HepG2 (cell line): ENCODE measurements around the gene WNT2B. TPM values are rescaled to one million over a fixed set of nuclear protein-coding genes. Genes with fewer than 3 reads are reported as not detected.

ENCODE experiments used
- ATAC-seq: fragments of 200-7000 bp; cut with Tn5 transposase; 3 replicates; pipeline ENCODE4 v1.9.1; 2020; ENCODE audit warnings: mild to moderate bottlenecking, moderate library complexity
- BruUV-seq: library from RNA; stranded (reverse); fragments of 400-500 nt; replicated peaks from 2 replicates; lab custom pipeline; 2021; lab: Mats Ljungman, UMichigan
- CTCF ChIA-PET: fragments of 300-600 bp; formaldehyde crosslinking; extraction: SDS; loops from one replicate; lab custom pipeline; 2021; ENCODE audit warnings: low total read pairs, inconsistent platforms, low intra/inter-chr PET ratio; lab: Yijun Ruan, JAX
- POLR2A ChIA-PET: fragments of 350-600 bp; sonication (Branson Sonifier 250); formaldehyde crosslinking; loops from one replicate; lab custom pipeline; 2020; ENCODE audit warnings: antibody characterized with exemption, inconsistent platforms; lab: Yijun Ruan, JAX
- DNase-seq: peaks from one replicate; pipeline ENCODE4 v3.0.0-alpha.2; 2015; ENCODE audit warnings: low spot score
- FAIRE-seq: peaks from 3 replicates; lab custom pipeline; 2011; peaks lifted over from hg19 to GRCh38; lab: Jason Lieb, UNC
- H2AFZ ChIP-seq: one replicate; pipeline ENCODE4 v1.6.1; 2011; ENCODE audit warnings: low read length, inconsistent platforms
- H3K27ac ChIP-seq: fragments of 300-600 bp; 3 replicates; pipeline ENCODE4 v1.8.0; 2011; ENCODE audit warnings: mixed run types, mild to moderate bottlenecking, mixed read lengths, low read length, inconsistent platforms; ENCODE audit not compliant: insufficient read depth; ENCODE audit errors: extremely low read length
- H3K27me3 ChIP-seq, 2 experiments: fragments of 200-600 bp in 1 of 2; 2 replicates in 1 of 2; 3 replicates in 1 of 2; pipeline versions ENCODE4 v1.6.0 to v1.8.0; 2011; ENCODE audit warnings: low read length in 2 of 2, mild to moderate bottlenecking in 2 of 2, moderate library complexity in 2 of 2, inconsistent platforms in 1 of 2; ENCODE audit not compliant: insufficient read depth in 2 of 2, control insufficient read depth in 1 of 2
- H3K36me3 ChIP-seq, 2 experiments: fragments of 200-600 bp in 1 of 2; replicated peaks in 1 of 2; 2 replicates in 1 of 2; 3 replicates in 1 of 2; pipeline versions ENCODE4 v1.5.1 to v1.8.0; 2011; ENCODE audit warnings: low read length in 2 of 2, inconsistent platforms in 1 of 2; ENCODE audit not compliant: insufficient read depth in 2 of 2, control insufficient read depth in 1 of 2
- H3K4me1 ChIP-seq: 2 replicates; pipeline ENCODE4 v1.5.1; 2012; ENCODE audit warnings: low read length, inconsistent platforms; ENCODE audit not compliant: insufficient read depth
- H3K4me2 ChIP-seq: 2 replicates; pipeline ENCODE4 v1.6.0; 2011; ENCODE audit warnings: low read depth, low read length, inconsistent platforms
- H3K4me3 ChIP-seq, 3 experiments: fragments of 200-600 bp in 1 of 3; sonication (generic), shearing (Covaris generic) in 1 of 3; replicated peaks in 1 of 3; 2 replicates each; pipeline ENCODE4 v1.5.1; 2011 to 2016; ENCODE audit warnings: low read length in 3 of 3, inconsistent platforms in 2 of 3, low read depth in 2 of 3, mild to moderate bottlenecking in 2 of 3, control low read depth in 1 of 3, mixed read lengths in 1 of 3; ENCODE audit not compliant: insufficient read depth in 1 of 3
- H3K79me2 ChIP-seq: one replicate; pipeline ENCODE4 v1.6.1; 2011; ENCODE audit warnings: low read length, inconsistent platforms; ENCODE audit not compliant: insufficient read depth
- H3K9ac ChIP-seq: 2 replicates; pipeline ENCODE4 v1.6.0; 2011; ENCODE audit warnings: mild to moderate bottlenecking, low read depth, low read length, inconsistent platforms; ENCODE audit not compliant: insufficient read depth
- H3K9me3 ChIP-seq: 2 replicates; pipeline ENCODE4 v1.5.1; 2012; ENCODE audit warnings: mild to moderate bottlenecking, low read length
- H4K20me1 ChIP-seq: 2 replicates; pipeline ENCODE4 v1.6.0; 2011; ENCODE audit warnings: inconsistent platforms, mild to moderate bottlenecking, low read length, moderate library complexity; ENCODE audit not compliant: insufficient read depth
- AKAP8 ChIP-seq: sonication (generic); formaldehyde crosslinking; IDR thresholded peaks from 2 replicates; pipeline ENCODE4 v1.5.1; 2020; ENCODE audit warnings: mild to moderate bottlenecking, missing genetic modification reagents
- NCOR1 ChIP-seq: fragments of 200-600 bp; sonication (generic); IDR thresholded peaks from 2 replicates; pipeline ENCODE4 v1.7.0; 2017; ENCODE audit warnings: antibody characterized with exemption, low read length, borderline replicate concordance
- TCF12 ChIP-seq, 2 experiments: fragments of 450-650 bp in 1 of 2; sonication (generic) in 1 of 2; formaldehyde crosslinking in 1 of 2; IDR thresholded peaks; 2 replicates each; pipeline versions ENCODE4 v1.6.1 to v1.8.0; 2017 to 2022; ENCODE audit warnings: antibody characterized with exemption in 1 of 2, mild to moderate bottlenecking in 1 of 2, missing genetic modification reagents in 1 of 2, moderate library complexity in 1 of 2
- ZHX2 ChIP-seq, 2 experiments: sonication (generic) in 1 of 2; formaldehyde crosslinking in 1 of 2; IDR thresholded peaks; 2 replicates each; pipeline versions ENCODE4 v1.6.1 to v1.9.0; 2014 to 2022; ENCODE audit warnings: antibody characterized with exemption in 1 of 2, borderline replicate concordance in 1 of 2, inconsistent platforms in 1 of 2, low read depth in 1 of 2, missing genetic modification reagents in 1 of 2
- whole genome bisulfite sequencing: methylation state at CpG from one replicate; pipeline ENCODE4 v1.1.6; 2017; ENCODE audit warnings: low lambda C conversion rate; 5-methylcytosine and 5-hydroxymethylcytosine counted together
- in situ Hi-C: cut with HindIII; loops from 2 replicates; pipeline ENCODE4 v1.10.0; 2017; ENCODE audit warnings: low pct_unique_long_range_greater_than_20kb; ENCODE audit not compliant: extremely low pct_ligation_motif_present
- intact Hi-C: fragments of 100-400 bp; cut with micrococcal nuclease; formaldehyde crosslinking; loops from one replicate; pipeline ENCODE4 v1.10.0; 2022; ENCODE audit not compliant: unreplicated experiment
- polyA plus RNA-seq, 8 experiments: library from polyadenylated mRNA; depleted of rRNA in 3 of 8; stranded (reverse) in 7 of 8; unstranded in 1 of 8; fragments of >200 nt; fragmentation: Illumina TruSeq in 4 of 8; extraction: Trizol in 4 of 8; gene quantifications; 2 replicates each; pipeline versions ENCODE4 v1.2.1 to v1.2.3, GENCODE V29; 2011 to 2016; ENCODE audit warnings: low read depth in 4 of 8, missing spikeins in 1 of 8, mixed read lengths in 1 of 8; ENCODE audit not compliant: insufficient read depth in 1 of 8
- total RNA-seq, 5 experiments: library from RNA; depleted of rRNA; stranded (reverse); fragments of >200 nt; fragmentation: Illumina TruSeq; extraction: Trizol; gene quantifications; 2 replicates each; pipeline ENCODE4 v1.2.3, GENCODE V29; 2016; ENCODE audit warnings: low read depth in 1 of 5

The WNT2B gene
- total and polyA plus RNA-seq, 2 of the 13 experiments (the other 11 are each of a cell fraction or from before 2014, with no cell fraction given): 0.11 to 0.32 TPM

- CTCF ChIA-PET: no interaction called here
- Histone ChIP-seq H3K4me2 (no peak overlapping the region), H3K79me2 (no peaks in the 10 kb centered on the region), H3K27me3 (no peaks in the 10 kb centered on the region), H3K9me3 (no peaks in the 10 kb centered on the region), H2AFZ (no peak overlapping the region), H3K4me1 (no peaks in the 10 kb centered on the region), H3K27ac (no peak overlapping the region), H4K20me1 (no peaks in the 10 kb centered on the region), H3K4me3 (no peak overlapping the region), H3K36me3 (peaks cover 2 to 8% of the 10 kb centered on the region in 2 experiments; a peak in 3 of 5 replicates), H3K9ac (no peak overlapping the region)
- ATAC-seq: no peak
- no peak for FAIRE-seq
- POLR2A ChIA-PET: interaction anchor here (0.7 kb wide), 1 partner anchor 10 kb away, joined by 3 read pairs; no protein-coding TSS in a partner anchor
- TF ChIP-seq NCOR1 (no peak), AKAP8 (CRISPR knock-in tag) (no peak), ZHX2 (IDR thresholded peaks at IDR 0.05; ENCODE audit: low read depth) (no peak), ZHX2 (CRISPR knock-in tag; IDR thresholded peaks at IDR 0.05; ENCODE audit: borderline replicate concordance) (no peak), TCF12 (IDR thresholded peaks at IDR 0.05) (no peak), TCF12 (CRISPR knock-in tag; IDR thresholded peaks at IDR 0.05) (no peak)
- WGBS: 91% methylated on average over 4 of the region's 4 CpGs
- no TSS peak for BruUV-seq
- intact Hi-C loops (no loop called here), in situ Hi-C loops (no loop called here)
- no peak for DNase-seq
Observed at GRCh38 chr1:112527266-112528010, 18.7 kb downstream of the WNT2B start.
